ENCODE measurements around the gene PRR29.
"Not testable (repeated sequence)": the region's sequence is repeated elsewhere in the genome, so short reads cannot be mapped to it uniquely, and the experiment has no call there.

Gene PRR29

GRCh38 chr17:63998721-63999679, 849 bp downstream of the PRR29 start:
- DNase-seq, result peak; percentile 27

- DNase-seq, result no peak
These were observed 1.8 kb downstream of the PRR29 start for GRCh38 chr17:63999680-64000531.

GRCh38 chr17:64001091-64001579, 3.0 kb downstream of the PRR29 start:
- no peak for DNase-seq

- no peak for DNase-seq
These were observed 3.8 kb downstream of the PRR29 start for GRCh38 chr17:64001763-64002529.

GRCh38 chr17:64002658-64003525, 4.7 kb downstream of the PRR29 start:
- DNase-seq, result no peak

GRCh38 chr17:64003526-64004121, 5.5 kb downstream of the PRR29 start:
- DNase-seq, result no peak

GRCh38 chr17:64004218-64004770, 6.1 kb downstream of the PRR29 start:
- DNase-seq, result no peak

- DNase-seq, result no peak
These were observed 7.0 kb downstream of the PRR29 start for GRCh38 chr17:64004903-64005733.

- DNase-seq, result no peak
These were observed 7.6 kb downstream of the PRR29 start for GRCh38 chr17:64005734-64006167.

- no peak for DNase-seq
These were observed 8.4 kb downstream of the PRR29 start for GRCh38 chr17:64006361-64007088.

- not testable (repeated sequence) for DNase-seq
These were observed 9.1 kb downstream of the PRR29 start for GRCh38 chr17:64007089-64007837.

GRCh38 chr17:64007838-64008282, 9.7 kb downstream of the PRR29 start:
- DNase-seq, result no peak

- DNase-seq, result no peak
These were observed 10.2 kb downstream of the PRR29 start for GRCh38 chr17:64008346-64008745.

GRCh38 chr17:64008830-64009229, 10.7 kb downstream of the PRR29 start:
- no peak for DNase-seq

- DNase-seq, result no peak
These were observed 11.6 kb downstream of the PRR29 start for GRCh38 chr17:64009571-64010402.

- DNase-seq, result no peak
These were observed 17.3 kb downstream of the PRR29 start for GRCh38 chr17:64015447-64015846.

- DNase-seq, result no peak
These were observed 18.2 kb downstream of the PRR29 start for GRCh38 chr17:64016231-64016784.
